ENCODE measurements around the gene CRISP2.
"Not testable (repeated sequence)": the region's sequence is repeated elsewhere in the genome, so short reads cannot be mapped to it uniquely, and the experiment has no call there.

Gene CRISP2, protein sequence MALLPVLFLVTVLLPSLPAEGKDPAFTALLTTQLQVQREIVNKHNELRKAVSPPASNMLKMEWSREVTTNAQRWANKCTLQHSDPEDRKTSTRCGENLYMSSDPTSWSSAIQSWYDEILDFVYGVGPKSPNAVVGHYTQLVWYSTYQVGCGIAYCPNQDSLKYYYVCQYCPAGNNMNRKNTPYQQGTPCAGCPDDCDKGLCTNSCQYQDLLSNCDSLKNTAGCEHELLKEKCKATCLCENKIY

DNA sequence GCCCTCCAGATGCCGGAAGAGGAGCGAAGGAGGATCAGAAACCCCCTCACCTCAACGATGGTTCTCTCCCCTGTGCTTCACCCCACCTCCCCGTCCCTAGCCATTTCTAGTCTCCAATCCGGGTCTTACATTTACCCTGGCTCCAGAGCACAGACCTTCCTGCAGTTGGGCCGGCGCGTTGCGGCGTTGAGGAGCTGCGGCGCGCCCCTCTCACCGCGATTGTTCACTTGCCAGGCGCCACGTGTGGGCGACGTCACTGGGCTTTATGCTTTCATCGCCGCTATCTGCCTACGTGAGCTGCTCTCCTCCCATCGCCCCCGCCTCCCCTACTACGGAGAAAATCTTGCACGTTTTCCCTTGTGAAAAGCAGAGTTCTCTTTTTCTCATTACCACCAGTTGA, at the start of gene CRISP2:
TSS of gene CRISP2 (minus strand) at position 198 of the 400 bp plus-strand sequence. CDS start 4,347 bp downstream, outside the sequence.
- DNase-seq (ENCODE audit: low read depth) = no peak

DNA sequence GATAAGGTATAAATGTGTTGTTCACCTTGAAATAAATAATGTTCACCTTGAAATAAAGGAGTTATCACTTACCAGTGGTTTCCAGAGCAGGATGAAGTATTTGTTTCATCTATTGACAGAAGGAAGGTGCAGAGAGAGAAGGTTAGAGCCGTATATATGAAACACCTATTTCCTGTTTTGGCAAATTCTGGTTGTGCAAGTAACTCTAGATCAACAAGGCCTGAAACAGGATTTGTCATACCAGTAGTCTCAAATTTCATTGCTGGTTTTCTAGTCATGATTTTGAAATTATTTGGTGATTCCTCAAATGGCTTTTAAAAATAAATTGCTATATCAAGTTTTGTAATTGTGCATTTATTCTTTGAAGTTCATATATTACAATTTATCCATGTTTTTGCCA, 30.9 kb upstream of the CRISP2 start, which contains the start of gene CRISP3:
TSS of gene CRISP3 (minus strand) at position 130 of the 400 bp plus-strand sequence. CDS start at position 109, 21 bp downstream.
- DNase-seq (ENCODE audit: low read depth) = no peak

DNA sequence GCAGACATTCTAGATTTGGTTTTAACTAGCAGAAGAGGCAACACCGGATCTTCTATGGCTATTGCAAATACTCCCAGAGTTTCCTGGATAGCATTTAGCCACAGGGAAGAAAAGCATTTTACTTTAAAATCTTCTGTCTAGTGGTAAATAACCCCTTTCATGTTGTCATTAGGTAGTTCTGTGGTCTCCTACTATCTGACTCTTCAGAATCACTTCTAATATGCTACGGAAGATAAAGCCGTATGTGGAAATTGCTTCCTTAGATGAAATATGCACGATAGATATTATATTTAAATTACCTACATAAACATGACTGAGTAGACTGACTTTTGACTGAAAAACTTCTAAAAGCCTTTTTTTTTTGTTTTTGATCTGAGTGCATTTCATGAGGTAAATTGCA, 30.1 kb upstream of the CRISP2 start:
- DNase-seq (ENCODE audit: low read depth) = no peak

DNA sequence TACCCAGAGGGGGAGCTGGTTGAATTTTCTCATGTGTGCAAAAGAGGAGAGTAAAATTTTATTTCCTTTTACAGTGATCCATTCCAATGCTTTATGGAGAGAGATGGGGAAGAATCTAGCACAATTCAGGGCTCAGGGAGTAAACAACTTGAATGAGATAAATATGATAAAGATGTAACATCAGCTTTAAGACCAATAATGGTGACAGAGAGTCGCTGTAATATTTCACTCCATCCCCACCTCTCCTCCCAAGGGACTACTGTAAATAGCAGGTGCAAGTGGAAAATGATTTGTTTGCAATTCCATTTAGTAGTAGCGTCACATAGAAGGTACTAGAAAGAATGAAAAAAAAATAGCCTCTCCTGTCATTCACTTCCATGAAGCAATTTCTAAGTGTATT, 26.1 kb upstream of the CRISP2 start:
- DNase-seq (ENCODE audit: low read depth) = no peak

DNA sequence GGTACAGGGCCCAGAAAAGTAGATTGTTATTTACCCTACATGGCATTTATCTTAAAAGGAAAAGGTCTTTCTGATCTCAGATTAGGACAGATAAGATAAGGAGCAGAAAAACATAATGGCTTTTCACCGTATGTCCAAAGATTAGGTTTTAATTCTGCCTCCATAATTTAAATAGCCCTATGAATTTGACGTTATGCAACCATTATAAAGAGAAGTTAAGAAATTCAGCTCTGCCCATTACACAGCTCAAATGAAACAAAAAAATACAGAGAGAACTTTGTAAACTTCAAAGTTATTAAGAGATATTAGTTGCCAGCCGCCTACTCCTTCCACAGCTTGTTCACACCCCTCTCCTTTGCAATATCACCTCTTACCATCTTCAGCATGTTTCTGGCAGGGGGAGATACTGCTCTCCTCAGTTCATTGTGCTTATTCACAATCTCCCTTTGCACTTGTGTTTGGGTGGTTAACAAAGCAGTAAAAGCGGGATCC, 22.7 kb upstream of the CRISP2 start:
- DNase-seq (ENCODE audit: low read depth) = no peak

DNA sequence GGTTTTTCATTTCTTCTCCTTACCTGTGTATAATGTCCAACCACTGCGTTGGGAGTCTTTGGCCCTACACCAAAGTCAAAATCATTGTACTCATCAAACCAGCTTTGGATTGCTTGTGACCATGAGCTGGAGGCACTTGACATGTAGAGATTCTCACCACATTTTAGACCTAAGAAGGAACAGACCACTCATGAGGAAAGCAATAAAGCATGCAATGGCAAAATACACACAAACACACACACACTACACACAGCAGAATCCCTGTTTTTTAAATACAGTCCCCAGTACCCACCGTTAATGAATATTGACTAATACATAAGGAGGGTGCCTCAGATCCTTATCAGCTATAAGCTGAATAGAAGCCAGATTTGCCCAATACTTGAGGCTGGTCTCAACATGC, 20.3 kb upstream of the CRISP2 start:
- DNase-seq (ENCODE audit: low read depth) = no peak

DNA sequence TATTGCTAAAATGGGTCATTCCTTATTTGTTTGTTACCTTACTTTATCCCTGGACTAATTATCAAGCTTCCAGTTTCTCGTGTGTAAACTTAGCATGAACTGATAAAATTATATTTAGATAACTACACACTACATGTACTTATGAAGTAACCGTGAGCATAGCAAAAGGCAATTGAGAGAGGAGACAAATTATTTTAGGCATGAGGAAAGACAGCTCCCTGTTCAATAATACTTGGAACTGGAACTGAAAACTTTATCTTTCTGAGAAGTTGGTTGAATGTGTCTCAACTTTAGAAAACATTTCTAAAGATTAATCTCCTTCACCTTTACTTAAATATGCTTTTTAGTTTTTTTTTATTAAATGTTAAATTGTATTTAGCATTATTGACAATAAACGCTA, 19.4 kb upstream of the CRISP2 start:
- no peak for DNase-seq (ENCODE audit: low read depth)

DNA sequence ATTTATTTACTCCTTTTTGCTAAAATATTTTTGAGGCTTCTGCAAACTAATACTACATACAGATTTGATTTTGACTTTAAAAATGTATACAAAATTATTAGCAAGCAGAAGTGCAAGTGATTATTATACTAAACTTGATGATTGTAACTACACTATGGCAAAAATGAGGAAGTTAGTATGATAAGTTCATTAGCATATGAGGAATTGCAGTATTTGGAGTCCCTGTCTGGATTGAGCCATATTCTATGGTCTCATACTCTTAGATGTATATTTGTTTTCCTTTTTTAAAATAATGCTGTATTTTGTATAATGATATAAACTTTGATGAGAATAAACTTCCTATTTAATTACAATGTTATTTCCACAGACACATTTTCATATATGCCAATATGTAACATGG, 16.9 kb upstream of the CRISP2 start:
- no peak for DNase-seq (ENCODE audit: low read depth)

DNA sequence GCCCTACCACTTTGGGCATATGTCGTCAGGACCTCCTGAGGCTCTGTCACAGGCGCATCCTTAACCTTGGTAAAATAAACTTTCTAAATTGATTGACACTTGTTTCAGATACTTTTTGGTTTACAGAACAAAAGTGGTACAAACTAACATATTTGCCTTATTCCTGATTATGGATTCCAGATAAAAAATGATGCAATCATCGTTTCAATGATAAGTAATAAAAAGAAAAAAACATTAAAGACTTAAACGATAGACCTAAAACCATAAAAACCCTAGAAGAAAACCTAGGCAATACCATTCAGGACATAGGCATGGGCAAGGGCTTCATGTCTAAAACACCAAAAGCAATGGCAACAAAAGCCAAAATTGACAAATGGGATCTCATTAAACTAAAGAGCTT, 10.6 kb upstream of the CRISP2 start:
- not testable (repeated sequence) for DNase-seq (ENCODE audit: low read depth)

DNA sequence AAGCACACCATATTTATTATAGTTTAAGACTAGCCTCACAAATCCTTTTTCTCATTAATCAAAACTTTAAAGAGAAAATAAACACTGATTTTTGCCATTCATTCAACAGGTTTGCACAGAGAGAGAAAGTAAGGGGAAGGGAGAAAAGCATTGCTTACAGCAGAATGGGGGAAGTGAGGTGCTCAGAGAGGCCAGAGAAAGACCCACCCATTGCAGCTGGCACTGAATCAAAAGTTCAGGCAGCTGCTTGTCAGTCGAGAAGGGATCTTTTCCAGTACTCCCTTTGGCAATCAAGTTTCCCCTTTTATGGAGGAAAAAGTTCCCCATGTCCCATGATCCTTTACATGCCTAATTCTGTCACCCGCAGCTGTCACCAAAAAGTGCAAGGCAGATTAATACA, 8.0 kb upstream of the CRISP2 start:
- DNase-seq (ENCODE audit: low read depth) = no peak

DNA sequence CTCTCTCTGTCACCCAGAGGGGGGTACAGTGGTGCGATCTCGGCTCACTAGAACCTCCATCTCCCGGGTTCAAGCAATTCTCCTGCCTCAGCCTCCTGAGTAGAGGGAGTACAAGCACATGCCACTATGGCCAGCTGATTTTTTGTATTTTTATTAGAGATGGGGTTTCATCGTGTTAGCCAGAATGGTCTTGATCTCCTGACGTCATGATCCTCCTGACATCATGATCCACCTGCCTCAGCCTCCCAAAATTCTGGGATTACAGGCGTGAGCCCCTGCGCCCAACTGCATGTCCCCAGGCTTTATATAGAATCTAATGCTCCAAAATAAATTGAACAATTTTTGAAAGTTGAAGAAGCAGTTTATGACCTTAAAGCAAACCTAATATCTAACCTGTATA, 7.0 kb upstream of the CRISP2 start:
- no peak for DNase-seq (ENCODE audit: low read depth)

DNA sequence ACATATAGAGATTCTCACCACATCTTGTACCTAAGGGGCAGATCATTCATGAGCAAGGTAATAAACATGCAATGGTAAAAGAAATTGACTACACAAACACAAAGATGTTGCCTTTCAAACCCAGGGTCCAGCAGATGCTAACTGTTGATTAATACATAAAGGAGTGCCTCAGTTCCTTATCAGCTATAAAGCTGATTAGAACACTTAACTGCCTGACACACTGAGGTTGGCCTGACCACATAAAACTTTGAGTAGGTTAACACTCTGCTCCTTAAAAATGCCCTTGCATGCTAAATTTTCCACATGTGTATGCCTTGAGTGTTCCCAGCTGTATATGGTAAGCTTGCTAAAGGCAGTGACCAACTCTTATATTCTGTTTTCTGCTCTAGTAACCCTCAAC, 14.9 kb downstream of the CRISP2 start:
- DNase-seq (ENCODE audit: low read depth) = no peak

DNA sequence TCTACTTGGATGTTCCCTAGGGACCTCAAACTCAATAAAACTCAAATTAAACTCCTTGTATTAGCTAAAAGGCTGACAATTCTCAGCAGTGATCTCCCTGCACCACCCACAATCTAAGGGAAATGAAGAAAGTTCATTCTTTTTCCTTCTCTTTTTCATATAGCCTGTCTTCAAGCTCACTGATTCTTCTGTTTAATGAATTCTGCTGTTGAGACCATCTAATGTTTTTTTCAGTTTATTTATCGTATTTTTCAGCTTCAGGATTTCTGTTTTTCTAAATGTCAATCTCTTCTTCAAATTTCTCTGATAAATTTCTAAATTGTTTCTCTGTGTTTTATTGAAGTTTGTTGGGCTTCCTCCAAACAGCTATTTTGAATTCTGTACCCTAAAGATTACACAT, 19.8 kb downstream of the CRISP2 start:
- no peak for DNase-seq (ENCODE audit: low read depth)

DNA sequence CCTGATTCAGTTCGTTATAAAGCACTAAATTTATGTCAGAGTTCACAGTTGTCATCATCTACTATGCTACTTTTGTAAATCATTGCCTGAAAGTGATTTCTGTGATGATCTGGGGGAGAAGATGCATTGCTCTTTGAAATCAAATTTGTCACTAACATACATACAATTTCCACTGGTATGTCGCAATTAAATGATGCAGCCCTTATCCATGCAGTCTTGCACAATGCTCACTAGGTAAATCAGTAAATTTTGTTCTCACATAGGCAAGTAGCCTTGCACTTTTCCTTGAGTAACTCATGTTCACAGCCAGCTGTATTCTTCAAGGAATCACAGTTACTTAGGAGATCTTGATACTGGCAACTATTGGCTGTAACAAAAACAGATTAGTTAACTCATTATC, 20.8 kb downstream of the CRISP2 start:
- DNase-seq (ENCODE audit: low read depth) = no peak

DNA sequence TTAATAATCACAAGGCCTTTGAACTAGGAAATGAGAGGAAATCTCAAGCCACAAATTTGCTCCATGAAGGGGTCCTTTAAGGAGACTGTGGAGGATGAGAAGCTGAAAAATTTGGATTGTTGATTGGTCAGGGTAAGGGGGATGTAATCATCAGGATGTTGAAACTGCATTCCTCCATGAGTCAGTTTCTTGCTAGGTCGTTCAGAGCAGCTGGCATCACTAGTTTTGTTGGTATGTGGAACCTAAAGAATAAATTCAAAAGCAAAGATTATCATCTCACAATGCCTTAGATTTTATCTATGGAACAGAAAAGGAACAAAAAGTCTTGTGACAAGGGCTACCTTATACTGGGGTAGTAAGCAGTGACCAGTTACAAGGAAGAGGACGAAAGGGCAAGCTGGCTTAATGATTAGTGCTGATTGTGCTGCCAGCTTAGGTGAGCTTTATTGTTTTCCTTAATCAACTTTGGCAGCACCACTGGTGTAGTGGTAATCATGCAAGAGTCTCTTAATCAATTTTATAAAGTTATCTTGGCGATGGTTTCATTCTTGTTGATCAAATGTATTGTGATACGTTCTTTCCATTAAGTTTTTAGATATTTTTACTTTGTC, 36.6 kb downstream of the CRISP2 start:
- no peak for DNase-seq (ENCODE audit: low read depth)

DNA sequence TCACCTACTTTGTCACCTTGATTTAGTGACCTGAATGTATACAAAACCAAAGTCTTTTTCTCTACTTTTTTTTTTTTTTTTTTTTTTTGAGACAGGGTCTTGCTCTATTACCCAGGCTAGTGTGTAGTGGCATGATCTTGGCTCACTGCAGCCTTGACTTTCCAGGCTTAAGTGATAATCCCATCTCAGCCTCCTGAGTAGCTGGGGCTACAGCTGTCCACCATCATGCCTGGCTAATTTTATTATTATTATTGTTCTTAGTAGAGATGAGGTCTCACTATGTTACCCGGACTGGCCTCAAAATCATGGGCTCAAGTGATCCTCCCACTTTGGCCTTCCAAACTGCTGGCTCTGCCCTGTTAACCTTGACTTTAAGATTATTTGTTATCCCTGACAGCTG, 37.5 kb downstream of the CRISP2 start:
- no peak for DNase-seq (ENCODE audit: low read depth)

DNA sequence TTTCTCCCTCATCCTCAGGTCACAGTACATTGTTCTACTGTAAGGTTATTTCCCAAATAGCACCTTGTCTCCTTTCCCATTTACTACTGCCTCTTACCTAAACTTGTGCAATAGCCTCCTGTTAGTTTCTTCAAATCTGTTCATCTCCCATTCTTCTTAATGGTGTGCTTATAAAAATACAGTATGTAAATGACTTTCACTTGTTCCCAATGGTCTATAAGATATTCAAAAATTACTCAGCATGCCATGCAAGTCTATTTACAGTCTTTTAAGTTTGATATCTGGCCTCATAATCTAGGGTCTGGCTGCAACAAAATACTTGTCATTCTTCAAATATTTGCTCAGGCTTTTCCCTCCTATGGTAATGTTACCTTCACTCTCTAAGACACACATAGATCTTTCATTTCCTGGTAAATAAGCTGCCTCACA, 45.2 kb downstream of the CRISP2 start:
- DNase-seq (ENCODE audit: low read depth) = no peak

DNA sequence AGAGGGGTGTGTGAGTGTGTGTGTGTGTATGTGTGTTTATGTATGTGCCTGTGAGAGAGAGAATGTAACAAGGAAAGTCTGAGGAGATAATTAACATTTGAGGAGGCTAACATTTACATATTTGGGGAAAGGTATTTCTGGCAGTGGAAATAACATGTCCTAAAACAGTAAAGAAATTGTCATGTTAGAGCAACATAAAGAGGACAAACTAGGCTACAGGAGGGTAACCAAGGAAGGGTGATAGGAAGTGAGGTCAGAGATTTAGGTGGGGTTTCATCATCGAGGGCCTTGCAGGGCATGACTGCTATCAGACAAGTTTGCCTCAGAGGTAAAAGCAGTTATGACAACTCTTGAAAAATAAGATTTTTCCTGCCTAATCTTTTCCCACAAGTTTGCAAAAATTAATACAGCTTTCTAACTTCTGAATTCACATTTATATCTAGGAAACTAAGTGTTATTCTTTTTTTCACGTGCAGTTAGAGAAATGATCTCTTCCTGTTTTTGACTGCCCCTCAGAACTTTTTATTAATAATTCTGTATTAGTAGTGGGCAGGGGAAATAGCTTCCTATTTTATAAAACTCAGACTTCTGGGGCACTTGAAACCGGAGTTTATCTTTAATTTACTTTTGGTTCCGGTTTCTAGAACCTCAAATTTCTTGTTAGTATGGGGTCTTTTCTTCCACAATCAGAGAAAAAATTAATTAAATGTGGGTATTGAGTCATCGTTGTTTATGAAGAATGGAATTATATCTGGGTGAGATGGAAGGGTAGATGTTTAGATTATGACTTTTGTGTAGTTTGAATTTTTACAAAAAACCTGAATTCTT, 46.2 kb downstream of the CRISP2 start:
- no peak for DNase-seq (ENCODE audit: low read depth)

DNA sequence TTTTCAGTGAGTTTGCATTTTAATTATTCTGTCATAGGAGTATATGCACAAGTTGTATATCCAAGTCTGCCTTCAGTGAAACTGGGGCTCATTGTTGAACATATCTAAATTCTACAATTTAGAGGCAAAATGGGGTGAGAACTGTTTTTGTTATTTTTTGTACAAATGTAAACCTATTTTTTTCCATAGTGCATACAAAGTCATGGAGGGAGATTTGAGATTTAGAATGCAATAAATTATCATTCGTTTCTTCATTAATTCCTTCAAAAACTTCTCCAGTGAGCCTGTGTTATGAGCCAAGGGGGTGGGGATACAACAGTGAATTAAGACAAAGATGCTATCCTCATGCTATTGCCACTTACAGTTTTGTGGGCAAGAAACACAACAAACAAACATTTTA, 46.9 kb downstream of the CRISP2 start:
- no peak for DNase-seq (ENCODE audit: low read depth)

DNA sequence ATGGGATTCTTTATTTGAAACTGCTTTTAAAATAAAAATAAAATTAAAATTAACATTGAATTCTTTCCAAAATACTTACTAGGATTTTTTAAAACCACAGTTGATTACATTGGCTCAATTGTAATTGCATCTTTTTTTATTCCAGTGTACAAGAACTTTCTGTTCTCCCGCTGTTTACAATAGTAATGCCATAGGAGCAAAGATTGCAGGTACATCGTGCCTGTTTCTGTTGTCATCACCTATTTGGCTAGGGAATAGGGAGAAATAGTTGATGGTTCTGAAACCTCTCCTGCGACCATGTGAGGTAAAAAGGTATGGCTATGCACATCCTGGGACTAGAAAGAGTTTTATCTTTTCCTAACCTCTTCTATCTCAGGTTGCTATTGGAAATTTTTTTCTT, 48.5 kb downstream of the CRISP2 start:
- DNase-seq (ENCODE audit: low read depth) = no peak

DNA sequence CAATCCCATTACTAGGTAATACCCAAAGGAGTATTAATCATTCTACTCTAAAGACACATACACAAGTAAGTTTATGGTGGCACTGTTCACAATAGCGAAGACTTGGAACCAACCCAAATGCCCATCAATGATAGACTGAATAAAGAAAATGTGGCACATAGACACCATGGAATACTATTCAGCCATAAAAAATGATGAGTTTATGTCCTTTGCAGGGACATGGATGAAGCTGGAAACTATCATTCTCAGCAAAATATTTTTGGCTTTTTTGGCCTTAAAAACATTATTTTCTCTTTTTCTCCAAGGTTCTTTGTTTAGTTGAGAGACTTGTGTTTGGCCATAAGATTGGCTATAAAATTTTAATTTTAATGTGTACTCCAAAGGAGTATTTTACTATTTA, 49.3 kb downstream of the CRISP2 start:
- DNase-seq (ENCODE audit: low read depth) = not testable (repeated sequence)

DNA sequence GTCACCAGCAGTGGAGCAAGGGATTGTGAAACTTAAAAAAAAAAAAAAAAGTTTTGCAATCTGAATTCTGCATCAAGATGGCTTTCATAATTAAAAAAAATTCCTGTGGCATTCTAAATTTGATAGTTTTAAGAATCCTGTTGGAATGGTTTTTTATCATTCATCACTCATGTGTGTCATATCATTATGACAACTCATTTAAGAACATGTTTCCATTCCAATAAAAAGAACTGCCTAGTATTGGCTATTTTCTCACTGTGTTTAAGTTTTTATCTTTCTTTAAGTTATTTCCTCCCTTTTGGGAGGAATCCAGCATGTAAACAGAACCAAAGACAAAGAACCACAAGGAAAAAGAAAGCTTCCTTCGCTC, 50.5 kb downstream of the CRISP2 start:
- DNase-seq (ENCODE audit: low read depth) = no peak

Measured in activated T-helper 9 cell treated with anti-CD3 and anti-CD28 coated beads, Interleukin-2, amount 50 U/mL, for 16 hours (primary cell).